Hepatic stellate cell (primary cell): ENCODE results near the gene UBE2E1.
"Not testable (repeated sequence)": the region's sequence is repeated elsewhere in the genome, so short reads cannot be mapped to it uniquely, and the experiment has no call there.

Experiments used
- DNase-seq: peaks from one replicate; pipeline ENCODE4 v3.0.0; 2011; ENCODE audit warnings: low spot score

Gene UBE2E1

DNA sequence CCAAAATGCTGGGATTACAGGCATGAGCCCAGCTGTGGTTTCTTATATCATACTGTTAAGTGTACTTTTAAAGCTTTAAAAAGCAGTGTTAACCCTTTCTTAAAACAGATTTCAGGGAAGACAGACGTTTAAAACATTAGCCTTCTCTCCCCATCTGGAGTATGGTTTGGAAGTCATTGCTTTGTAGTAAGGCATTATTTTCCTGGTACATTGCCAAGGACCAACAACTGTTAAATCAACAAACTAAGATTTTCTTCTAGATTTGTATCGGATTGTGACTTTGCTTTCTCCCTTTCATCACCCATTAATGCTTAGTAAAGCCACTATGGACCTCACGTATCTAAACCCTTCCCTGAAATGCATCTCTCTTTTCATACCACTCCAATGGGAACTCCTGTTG is 50.5 kb downstream of the UBE2E1 start:
- DNase-seq, result no peak

- no peak for DNase-seq
These were observed 53.4 kb downstream of the UBE2E1 start for GRCh38 chr3:23859012-23859743.

GRCh38 chr3:23859839-23860382 is 54.2 kb downstream of the UBE2E1 start:
- DNase-seq, result no peak

DNA sequence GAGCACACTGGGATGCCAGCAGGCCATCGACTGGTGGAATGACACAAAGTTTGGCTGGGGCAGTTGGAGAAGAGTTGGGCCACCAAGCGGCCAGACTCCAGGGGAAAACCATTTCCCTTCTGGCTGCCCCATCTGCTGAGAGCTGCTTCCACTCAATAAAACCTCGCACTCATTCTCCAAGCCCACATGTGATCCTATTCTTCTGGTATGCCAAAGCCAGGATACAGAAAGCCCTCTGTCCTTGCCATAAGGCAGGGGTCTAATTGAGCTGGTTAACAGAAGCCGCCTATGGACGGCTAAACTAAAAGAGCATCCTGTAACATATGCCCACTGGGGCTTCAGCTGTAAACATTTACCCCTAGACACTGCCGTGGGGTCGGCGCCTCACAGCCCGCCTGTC is 55.9 kb downstream of the UBE2E1 start:
- no peak for DNase-seq

DNA sequence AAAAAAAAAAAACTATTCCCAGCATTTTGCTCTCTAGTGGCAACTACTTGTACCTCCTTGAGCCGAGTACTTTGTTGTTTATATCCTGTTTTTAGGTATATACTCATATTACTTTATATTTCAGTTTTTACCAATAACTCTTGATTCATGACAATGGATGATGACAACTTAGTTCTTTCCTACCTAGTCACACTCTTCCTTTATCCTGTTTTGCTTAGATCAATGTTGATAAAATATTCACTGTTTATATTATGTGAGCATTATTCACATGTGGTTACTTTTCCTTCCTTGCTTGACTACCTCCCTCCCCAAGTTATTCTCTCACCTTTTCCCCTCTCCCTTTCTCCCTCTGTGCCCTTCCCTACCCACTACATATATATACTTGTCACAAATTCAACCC is 57.3 kb downstream of the UBE2E1 start:
- DNase-seq, result no peak

DNA sequence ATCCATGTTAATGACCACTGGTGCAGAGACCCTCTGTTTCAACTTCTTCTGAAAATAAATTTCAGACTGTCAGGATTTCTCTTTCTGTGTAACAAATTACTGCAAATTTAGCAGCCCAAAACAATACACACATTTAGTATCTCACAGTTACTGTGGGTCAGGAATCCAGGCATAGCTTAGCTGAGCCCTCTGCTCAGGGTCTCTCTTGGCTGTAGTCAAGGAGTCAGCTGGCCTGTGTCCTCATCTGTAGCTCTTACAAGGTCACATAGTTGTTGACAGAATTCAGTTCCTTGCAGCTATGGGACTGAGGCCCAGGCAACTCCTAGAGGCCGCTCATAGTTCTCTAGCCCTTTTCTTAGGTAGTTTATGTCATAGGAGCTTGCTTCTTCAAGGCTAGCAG is 59.2 kb downstream of the UBE2E1 start:
- no peak for DNase-seq

DNA sequence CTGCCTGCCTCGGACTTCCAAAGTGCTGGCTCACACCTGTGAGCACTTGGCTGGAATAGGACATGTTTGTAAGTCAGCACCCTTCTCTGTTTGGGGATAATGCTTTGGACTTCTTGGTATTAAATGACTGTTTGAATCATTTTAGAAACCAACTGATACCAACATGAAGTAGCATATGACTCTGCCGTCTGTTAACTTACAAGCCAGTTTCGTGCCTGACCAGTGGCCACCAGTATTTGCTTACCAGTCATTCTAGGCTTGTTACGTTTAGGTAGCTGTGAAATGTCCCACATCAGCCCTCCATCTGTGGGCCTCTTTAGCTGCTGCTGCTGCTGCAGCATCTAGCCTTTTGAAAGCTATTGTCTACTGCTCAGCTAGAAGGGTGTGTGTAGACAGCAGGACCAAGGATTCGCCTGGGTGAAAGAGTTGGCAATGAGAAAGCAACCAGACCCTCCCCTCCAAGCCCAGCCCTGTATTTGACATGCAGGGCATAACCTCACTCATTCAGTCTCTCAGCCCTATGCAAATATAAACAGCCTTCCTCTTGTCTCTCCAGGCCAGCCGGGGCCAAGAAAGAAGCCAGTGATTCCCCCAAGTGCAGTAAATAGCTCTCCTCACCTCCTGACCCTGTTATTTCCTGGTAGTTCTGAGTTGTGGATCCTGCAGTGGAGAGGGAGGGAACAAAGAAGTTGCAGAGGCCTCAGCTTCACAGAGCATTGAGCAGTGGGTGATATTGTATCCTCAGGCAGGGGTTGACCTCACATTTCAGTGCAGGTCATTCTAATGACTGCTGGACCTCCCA is 60.0 kb downstream of the UBE2E1 start:
- DNase-seq, result peak; percentile 46

DNA sequence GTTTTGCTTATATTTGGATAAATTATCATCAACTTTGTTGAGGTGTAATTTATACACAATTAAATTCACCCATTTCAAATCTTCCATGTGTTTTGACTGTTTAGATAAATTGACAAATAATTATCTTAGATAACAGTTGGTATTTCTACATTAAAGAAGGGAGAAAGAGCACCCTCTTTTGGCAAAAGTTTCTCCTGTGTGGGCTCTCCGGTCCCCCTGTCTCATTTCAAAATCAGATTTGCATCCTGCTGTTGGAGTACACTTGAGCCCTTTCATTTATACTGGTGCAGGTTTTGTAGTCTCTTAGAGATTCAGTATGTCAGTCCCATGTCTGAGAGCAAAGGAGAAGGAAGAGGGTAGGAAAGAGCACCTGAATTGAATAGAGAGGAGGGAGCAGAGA is 61.6 kb downstream of the UBE2E1 start:
- no peak for DNase-seq

- DNase-seq, result peak; percentile 27
These were observed 62.1 kb downstream of the UBE2E1 start for GRCh38 chr3:23867838-23868237.

DNA sequence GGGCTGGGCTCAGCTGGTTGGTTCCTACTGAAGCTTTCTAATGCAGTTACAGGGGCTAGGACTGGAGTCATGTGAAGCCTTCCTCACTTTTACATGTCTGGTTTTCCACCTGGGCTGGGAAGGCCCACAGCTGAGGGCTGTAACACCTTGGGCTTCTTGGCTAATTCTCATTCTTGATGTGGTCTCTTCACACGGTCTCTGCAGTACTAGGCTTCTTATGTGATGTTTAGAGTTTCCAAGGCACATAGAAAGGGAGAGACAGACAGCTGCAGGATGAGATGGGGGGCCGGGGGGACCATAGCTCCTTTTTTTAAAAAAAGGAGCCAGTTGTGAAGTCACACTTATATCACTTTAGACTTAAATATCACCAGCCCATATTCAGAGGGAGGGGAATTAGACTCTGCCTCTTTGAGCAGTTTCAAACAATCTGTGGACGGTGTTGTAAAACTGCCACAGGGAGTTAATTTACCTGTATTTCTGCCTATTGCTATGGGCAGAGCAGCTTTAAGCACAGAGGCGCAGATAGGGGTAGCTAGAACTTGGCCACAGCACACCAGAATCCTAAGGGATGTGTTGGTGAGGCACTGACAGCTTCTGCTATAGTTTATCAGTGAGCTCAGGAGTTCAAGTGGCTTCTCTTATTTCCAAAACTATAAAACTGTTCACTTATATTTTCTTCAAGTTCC is 64.4 kb downstream of the UBE2E1 start:
- no peak for DNase-seq

GRCh38 chr3:23870663-23871043 is 64.9 kb downstream of the UBE2E1 start:
- not testable (repeated sequence) for DNase-seq

DNA sequence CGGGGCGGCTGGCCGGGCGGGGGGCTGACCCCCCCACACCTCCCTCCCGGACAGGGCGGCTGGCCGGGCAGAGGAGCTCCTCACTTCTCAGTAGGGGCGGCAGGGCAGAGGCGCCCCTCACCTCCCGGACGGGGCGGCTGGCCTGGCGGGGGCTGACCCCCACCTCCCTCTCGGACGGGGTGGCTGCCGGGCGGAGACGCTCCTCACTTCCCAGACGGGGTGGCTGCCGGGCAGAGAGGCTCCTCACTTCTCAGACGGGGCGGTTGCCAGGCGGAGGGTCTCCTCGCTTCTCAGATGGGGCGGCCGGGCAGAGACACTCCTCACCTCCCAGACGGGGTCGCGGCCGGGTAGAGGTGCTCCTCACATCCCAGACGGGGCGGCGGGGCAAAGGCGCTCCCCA is 65.6 kb downstream of the UBE2E1 start:
- not testable (repeated sequence) for DNase-seq

DNA sequence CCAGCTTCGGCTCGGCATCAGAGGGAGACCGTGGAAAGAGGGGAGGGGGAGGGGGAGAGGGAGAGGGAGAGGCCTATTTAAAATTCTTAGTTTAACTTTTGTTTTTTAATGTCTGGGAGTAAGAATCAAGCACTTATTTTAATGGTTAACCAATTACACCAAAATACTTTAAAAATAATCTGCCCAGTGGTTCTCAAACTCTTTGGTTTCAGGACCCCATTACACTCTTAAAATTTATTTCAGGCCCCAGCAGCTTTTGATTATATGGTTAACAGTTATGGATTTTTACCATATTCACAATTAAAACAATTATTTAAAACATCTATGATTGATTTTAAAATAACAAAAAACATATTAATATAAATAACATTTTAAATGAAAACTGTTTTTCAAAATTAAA is 66.6 kb downstream of the UBE2E1 start:
- no peak for DNase-seq

DNA sequence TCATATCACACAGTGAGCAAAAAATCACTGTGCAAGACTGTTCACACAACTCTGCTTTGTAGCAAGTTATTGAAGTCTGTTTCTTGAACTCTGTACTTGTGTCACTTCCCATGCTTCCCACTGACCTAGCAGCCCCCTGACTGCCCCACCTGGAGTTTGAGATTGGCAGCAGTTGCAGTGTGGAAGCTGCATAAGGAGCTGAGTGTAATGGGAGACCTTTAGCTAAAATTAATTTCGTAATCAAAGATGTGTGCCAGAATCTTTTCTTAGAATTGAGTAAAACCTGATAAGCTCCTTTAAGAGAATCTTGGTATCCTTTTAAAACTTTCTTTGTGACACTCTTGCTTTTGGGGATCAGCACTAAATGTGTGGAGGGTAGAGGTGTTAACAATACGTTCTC is 68.2 kb downstream of the UBE2E1 start:
- DNase-seq, result no peak

DNA sequence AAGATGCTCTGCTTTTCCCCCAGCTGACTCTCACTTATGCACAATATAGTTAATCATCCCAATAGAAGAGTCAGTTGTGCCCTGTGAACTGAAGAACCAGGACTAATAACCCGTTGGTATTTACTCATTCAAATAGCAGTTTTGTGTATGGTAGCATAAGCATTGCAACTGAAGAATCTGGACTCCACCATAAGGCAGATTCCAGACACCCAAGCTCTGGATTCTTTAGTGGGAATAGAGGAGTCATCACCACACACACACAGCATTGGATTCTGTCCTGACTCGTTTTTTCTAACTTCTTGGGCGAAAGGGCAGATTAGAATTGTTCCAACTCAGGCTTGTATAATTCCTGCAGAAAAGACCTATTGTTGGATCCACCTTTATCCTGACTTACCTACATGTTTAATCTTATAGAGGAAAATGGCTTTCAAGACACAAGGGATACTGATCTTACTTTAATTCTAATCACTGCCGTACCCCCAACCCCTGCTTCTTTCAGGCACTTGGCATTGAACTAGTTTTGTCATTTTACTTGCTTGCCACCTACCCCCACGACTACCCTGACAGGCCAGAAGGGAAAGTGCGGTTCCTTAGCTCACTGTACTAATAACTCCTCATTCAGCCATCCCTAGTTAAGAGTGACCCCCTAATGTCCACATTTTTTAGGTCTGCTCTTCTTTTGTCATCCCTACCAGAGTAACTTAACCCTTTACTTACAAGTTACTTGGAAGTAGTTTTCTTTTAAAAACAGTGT is 68.8 kb downstream of the UBE2E1 start:
- peak; percentile 87 for DNase-seq

DNA sequence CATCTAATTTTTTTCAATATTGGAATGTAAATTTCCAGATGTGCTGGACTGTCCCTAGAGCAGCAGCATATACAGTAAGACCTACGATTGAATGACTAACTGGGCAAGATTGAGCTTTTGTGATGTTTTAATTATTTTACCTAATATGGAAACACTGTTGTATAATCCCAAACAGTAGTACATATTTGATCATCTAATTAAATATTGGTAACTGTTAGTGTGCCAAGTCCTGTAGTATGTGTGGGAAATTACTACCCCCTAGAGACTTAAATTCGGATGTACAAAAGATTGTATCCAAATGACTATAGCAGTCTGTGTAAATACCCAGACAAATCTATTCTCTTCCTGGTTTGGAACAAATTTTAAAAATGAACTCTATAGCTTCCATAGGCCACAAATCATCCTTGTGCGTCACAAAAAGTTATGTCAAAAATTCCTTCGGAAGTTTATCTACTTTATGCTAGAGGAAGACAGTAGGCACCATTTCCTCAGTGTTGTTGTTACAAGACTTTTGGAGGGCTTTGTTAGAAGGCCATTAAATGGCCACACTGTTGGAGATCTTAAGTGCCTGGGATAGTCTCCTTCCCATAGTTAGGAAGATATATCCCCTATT is 69.5 kb downstream of the UBE2E1 start:
- no peak for DNase-seq

DNA sequence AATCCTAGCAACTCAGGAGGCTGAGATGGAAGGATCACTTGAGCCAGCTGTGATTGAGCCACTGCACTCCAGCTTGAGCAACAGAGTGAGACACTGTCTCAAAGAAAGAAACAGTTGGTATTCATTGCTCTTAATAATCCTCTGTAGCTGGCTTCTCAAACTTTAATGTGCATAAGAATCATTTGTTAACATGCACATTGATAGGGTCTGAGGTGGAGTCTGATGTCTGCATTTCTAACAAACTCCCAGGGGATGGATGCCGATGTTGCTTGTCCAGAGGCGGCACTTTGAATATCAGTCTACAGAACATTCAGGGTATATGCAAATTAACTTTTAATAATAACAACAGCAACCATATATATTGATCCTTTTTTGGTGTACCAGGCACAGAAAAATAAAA is 71.2 kb downstream of the UBE2E1 start:
- DNase-seq, result no peak

- DNase-seq, result peak; percentile 57
These were observed 71.7 kb downstream of the UBE2E1 start for GRCh38 chr3:23877329-23877980.

DNA sequence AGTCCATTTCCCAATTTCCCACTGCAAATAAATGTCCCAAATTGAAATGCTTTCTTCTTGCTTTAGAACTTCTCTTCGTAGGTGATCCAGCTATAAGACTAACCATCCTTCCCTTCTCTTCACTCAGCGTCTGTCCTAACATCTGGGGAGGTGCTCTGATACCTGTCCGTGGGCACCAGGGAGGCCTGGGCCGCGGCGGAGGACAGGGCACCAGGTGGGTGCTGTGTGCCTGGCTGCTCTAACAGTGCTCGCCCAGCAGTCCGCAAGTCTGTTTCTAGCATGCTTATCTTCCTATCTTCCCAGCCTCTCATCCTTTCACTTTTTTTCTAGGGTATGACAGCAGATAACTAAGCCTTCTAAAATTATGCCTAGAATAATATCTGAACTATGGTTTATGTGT is 73.7 kb downstream of the UBE2E1 start:
- no peak for DNase-seq

DNA sequence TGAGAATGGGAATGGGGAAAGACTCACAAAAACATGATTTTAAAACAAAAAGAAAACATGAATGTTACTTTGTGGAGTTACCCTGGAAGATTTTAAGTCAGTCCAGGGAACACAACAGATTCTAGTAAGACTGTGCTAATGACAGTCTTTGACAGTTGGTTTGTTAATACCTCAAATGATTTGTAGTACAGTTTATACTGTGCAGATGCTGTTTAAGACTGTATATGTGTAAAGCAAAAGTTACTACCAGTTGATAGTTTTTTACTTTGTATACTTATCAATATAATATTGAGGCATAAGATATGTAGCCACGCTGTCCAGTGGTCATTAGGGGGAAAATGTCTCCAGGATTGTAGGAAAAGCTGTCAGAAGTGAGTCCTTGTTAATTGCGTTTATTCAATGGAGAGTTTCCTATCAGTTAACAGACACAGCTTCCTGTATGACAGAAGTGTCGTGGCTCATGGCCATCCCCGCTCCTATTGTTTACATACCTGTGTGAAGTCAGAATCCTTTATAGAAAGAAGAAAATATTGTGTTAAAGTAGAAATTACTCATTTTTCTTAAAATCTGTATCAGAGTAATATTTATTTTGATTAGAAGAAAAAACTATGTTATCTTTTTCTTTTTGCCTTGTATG is 75.1 kb downstream of the UBE2E1 start:
- DNase-seq, result no peak

DNA sequence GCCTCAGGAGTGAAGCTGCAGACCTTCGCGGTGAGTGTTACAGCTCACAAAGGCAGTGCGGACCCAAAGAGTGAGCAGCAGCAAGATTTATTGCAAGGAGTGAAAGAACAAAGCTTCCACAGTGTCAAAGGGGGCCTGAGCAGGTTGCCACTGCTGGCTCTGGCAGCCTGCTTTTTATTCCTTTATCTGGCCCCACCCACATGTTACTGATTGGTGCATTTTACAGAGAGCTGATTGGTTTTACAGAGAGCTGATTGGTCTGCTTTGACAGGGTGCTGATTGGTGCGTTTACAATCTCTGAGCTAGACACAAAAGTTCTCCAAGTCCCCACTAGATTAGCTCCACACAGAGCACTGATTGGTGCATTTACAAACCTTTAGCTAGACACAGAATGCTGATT is 76.2 kb downstream of the UBE2E1 start:
- not testable (repeated sequence) for DNase-seq
